IMR-90 (cell line): ENCODE measurements around the gene IQSEC1. TPM values are rescaled to one million over a fixed set of nuclear protein-coding genes. Genes with fewer than 3 reads are reported as not detected.
A peak's percentile ranks its signal among the peaks of the same experiment; 100 is the strongest.

ENCODE experiments used
- ATAC-seq: fragments of 200-7000 bp; cut with Tn5 transposase; 2 replicates; pipeline ENCODE4 v1.9.1; 2020; ENCODE audit warnings: low read depth, mild to moderate bottlenecking, moderate library complexity
- BruUV-seq: library from RNA; stranded (reverse); fragments of 400-500 nt; replicated peaks from 2 replicates; lab custom pipeline; 2021; lab: Mats Ljungman, UMichigan
- CTCF ChIA-PET: fragments of 300-600 bp; formaldehyde crosslinking; extraction: SDS; loops from one replicate; lab custom pipeline; 2021; ENCODE audit warnings: antibody characterized with exemption; lab: Yijun Ruan, JAX
- POLR2A ChIA-PET: fragments of 300-600 bp; sonication (Branson Sonifier 250); formaldehyde crosslinking; loops from one replicate; lab custom pipeline; 2022; ENCODE audit warnings: antibody characterized with exemption; ENCODE audit not compliant: unreplicated experiment; lab: Charles Lee
- DNase-seq: peaks from one replicate; pipeline ENCODE4 v3.0.0; 2013
- H2AFZ ChIP-seq: replicated peaks from 2 replicates; pipeline ENCODE3; 2013; ENCODE audit warnings: low read length, mild to moderate bottlenecking; ENCODE audit not compliant: poor library complexity
- H2AK5ac ChIP-seq: 2 replicates; pipeline ENCODE4 v1.6.1; 2013; ENCODE audit warnings: low read depth, low read length, inconsistent platforms
- H2AK9ac ChIP-seq: replicated peaks from 2 replicates; pipeline ENCODE3; 2013; ENCODE audit warnings: mild to moderate bottlenecking, low read depth, low read length, moderate library complexity; ENCODE audit not compliant: poor library complexity
- H2BK120ac ChIP-seq: 2 replicates; pipeline ENCODE4 v1.6.1; 2013; ENCODE audit warnings: low read depth, low read length, inconsistent platforms
- H2BK15ac ChIP-seq: 3 replicates; pipeline ENCODE4 v1.6.1; 2013; ENCODE audit warnings: low read depth, low read length, inconsistent platforms
- H2BK20ac ChIP-seq: 2 replicates; pipeline ENCODE4 v1.6.1; 2013; ENCODE audit warnings: low read depth, mild to moderate bottlenecking, inconsistent platforms, low read length, moderate library complexity
- H2BK5ac ChIP-seq: 2 replicates; pipeline ENCODE4 v1.6.1; 2013; ENCODE audit warnings: mild to moderate bottlenecking, low read depth, low read length, inconsistent platforms; ENCODE audit not compliant: poor library complexity, severe bottlenecking
- H3K14ac ChIP-seq: replicated peaks from 2 replicates; pipeline ENCODE4 v1.6.1; 2013; ENCODE audit warnings: low read depth, low read length, inconsistent platforms
- H3K18ac ChIP-seq: 2 replicates; pipeline ENCODE4 v1.6.1; 2013; ENCODE audit warnings: low read depth, low read length, control low read depth
- H3K23ac ChIP-seq: 2 replicates; pipeline ENCODE4 v1.6.1; 2013; ENCODE audit warnings: low read depth, low read length, inconsistent platforms
- H3K27ac ChIP-seq: 2 replicates; pipeline ENCODE4 v1.5.1; 2013; ENCODE audit warnings: mild to moderate bottlenecking, control low read depth, low read length; ENCODE audit not compliant: insufficient read depth
- H3K27me3 ChIP-seq: 2 replicates; pipeline ENCODE4 v1.6.1; 2013; ENCODE audit warnings: low read length; ENCODE audit not compliant: control insufficient read depth, insufficient read depth
- H3K36me3 ChIP-seq: 2 replicates; pipeline ENCODE4 v1.6.1; 2013; ENCODE audit warnings: low read length, mixed read lengths; ENCODE audit not compliant: control insufficient read depth, insufficient read depth
- H3K4ac ChIP-seq: 2 replicates; pipeline ENCODE4 v1.6.1; 2013; ENCODE audit warnings: low read depth, low read length, inconsistent platforms
- H3K4me1 ChIP-seq: 2 replicates; pipeline ENCODE4 v1.6.1; 2013; ENCODE audit warnings: low read length, mixed read lengths; ENCODE audit not compliant: control insufficient read depth, insufficient read depth
- H3K4me2 ChIP-seq: 2 replicates; pipeline ENCODE4 v1.6.1; 2013; ENCODE audit warnings: low read depth, mild to moderate bottlenecking, control low read depth, low read length, moderate library complexity
- H3K4me3 ChIP-seq: 2 replicates; pipeline ENCODE4 v1.5.1; 2013; ENCODE audit warnings: low read depth, mild to moderate bottlenecking, control low read depth, low read length, moderate library complexity; ENCODE audit not compliant: insufficient read depth
- H3K56ac ChIP-seq: 2 replicates; pipeline ENCODE4 v1.6.1; 2013; ENCODE audit warnings: low read length, inconsistent platforms; ENCODE audit not compliant: insufficient read depth; ENCODE audit errors: extremely low read depth
- H3K79me1 ChIP-seq, 2 experiments: 2 replicates each; pipeline ENCODE4 v1.6.1; 2013; ENCODE audit warnings: low read length in 2 of 2, inconsistent platforms in 1 of 2, low read depth in 1 of 2
- H3K9ac ChIP-seq: 2 replicates; pipeline ENCODE4 v1.6.1; 2013; ENCODE audit warnings: low read depth, low read length, control low read depth
- H3K9me1 ChIP-seq: 2 replicates; pipeline ENCODE4 v1.6.1; 2013; ENCODE audit warnings: low read length, inconsistent platforms; ENCODE audit not compliant: insufficient read depth
- H3K9me3 ChIP-seq: 2 replicates; pipeline ENCODE4 v1.6.1; 2013; ENCODE audit warnings: low read length; ENCODE audit not compliant: control insufficient read depth, insufficient read depth
- H4K20me1 ChIP-seq: 2 replicates; pipeline ENCODE4 v1.6.1; 2013; ENCODE audit warnings: low read length, inconsistent platforms; ENCODE audit not compliant: insufficient read depth
- H4K5ac ChIP-seq: 2 replicates; pipeline ENCODE4 v1.6.1; 2013; ENCODE audit warnings: mild to moderate bottlenecking, low read depth, low read length, control low read depth
- H4K8ac ChIP-seq, 2 experiments: 2 replicates each; pipeline ENCODE4 v1.6.1; 2013; ENCODE audit warnings: low read depth in 2 of 2, low read length in 2 of 2, control low read depth in 1 of 2, inconsistent platforms in 1 of 2
- H4K91ac ChIP-seq: 2 replicates; pipeline ENCODE4 v1.6.1; 2013; ENCODE audit warnings: low read depth, low read length, inconsistent platforms; ENCODE audit not compliant: insufficient read depth
- CTCF ChIP-seq: conservative IDR thresholded peaks from 2 replicates; pipeline ENCODE4 v1.5.1; 2012; ENCODE audit warnings: mild to moderate bottlenecking, low read depth, low read length, improper control_type of control experiment
- MAFK ChIP-seq: IDR thresholded peaks from 2 replicates; pipeline ENCODE4 v1.6.1; 2012; ENCODE audit warnings: low read depth, low read length, improper control_type of control experiment
- NFE2L2 ChIP-seq: fragments of 150-350 bp; IDR thresholded peaks from 2 replicates; pipeline ENCODE4 v1.6.1; 2016; ENCODE audit warnings: low read depth, mild to moderate bottlenecking, low read length
- RCOR1 ChIP-seq: IDR thresholded peaks from 2 replicates; pipeline ENCODE4 v1.6.1; 2012; ENCODE audit warnings: mild to moderate bottlenecking, low read length, improper control_type of control experiment; ENCODE audit not compliant: insufficient replicate concordance
- WGBS, 2 experiments: methylation state at CpG; one replicate each; pipeline versions ENCODE4 v1.1.5 to v1.1.7; 2013; ENCODE audit warnings: missing lambda C conversion rate in 2 of 2; ENCODE audit not compliant: insufficient read length in 1 of 2; ENCODE audit errors: extremely low coverage in 2 of 2; 5-methylcytosine and 5-hydroxymethylcytosine counted together
- dilution Hi-C: fragments of 300-500 bp; cut with HindIII; formaldehyde crosslinking; loops from one replicate; pipeline ENCODE4 v1.14.3; 2018; ENCODE audit warnings: low sequenced_read_pairs; ENCODE audit not compliant: unreplicated experiment
- in situ Hi-C: fragments of 300-500 bp; cut with MboI; formaldehyde crosslinking; loops from 3 replicates; pipeline ENCODE4 v1.14.3; 2019; ENCODE audit warnings: low sequenced_read_pairs, inconsistent platforms, mixed read lengths
- intact Hi-C: fragments of 100-400 bp; cut with micrococcal nuclease; formaldehyde crosslinking; loops from 2 replicates; pipeline ENCODE4 v1.10.0; 2022
- polyA plus RNA-seq, 3 experiments: library from polyadenylated mRNA; depleted of rRNA; stranded (reverse); fragments of >200 nt; gene quantifications; 2 replicates each; pipeline ENCODE4 v1.2.3, GENCODE V29; 2012; ENCODE audit warnings: low replicate concordance in 1 of 3
- total RNA-seq: library from RNA; depleted of rRNA; stranded (reverse); fragments of >200 nt; gene quantifications from 2 replicates; pipeline ENCODE4 v1.2.3, GENCODE V29; 2012

Gene IQSEC1
- total and polyA plus RNA-seq, 2 of the 4 experiments (the other 2 are of a cell fraction), result 5.9 to 11.9 TPM

GRCh38 chr3:13019243-13020095 is 53.8 kb downstream of the IQSEC1 start:
- DNase-seq (peak; percentile 76), ATAC-seq (peak; percentile 69)
- Histone ChIP-seq H4K5ac (peak overlapping the region; percentile 35; the same call in 1 of the 2 replicates), H3K9me1 (no peaks in the 10 kb centered on the region; the same call in 1 of the 2 replicates), H3K4ac (no peak overlapping the region; the same call in 1 of the 2 replicates), H3K27ac (no peak overlapping the region), H4K20me1 (no peaks in the 10 kb centered on the region), H3K4me2 (peak overlapping the region; percentile 6), H2AK9ac (peak overlapping the region; percentile 4), H3K18ac (peak overlapping the region; percentile 45; the same call in 1 of the 2 replicates), H2BK120ac (peak overlapping the region; percentile 59), H3K4me1 (peaks cover 32% of the 10 kb centered on the region), H2AK5ac (0 out of 2 replicates have a peak overlapping the region, but pooled peaks have one; percentile 16), H4K91ac (no peak overlapping the region), H4K8ac (0 out of 4 replicates have a peak overlapping the region, but pooled peaks of 1 of the 2 experiments have one; percentile 19), H3K14ac (no peak overlapping the region), H2BK20ac (peak overlapping the region; percentile 13; the same call in 1 of the 2 replicates), H3K9ac (no peak overlapping the region), H3K9me3 (no peaks in the 10 kb centered on the region), H2BK15ac (no peak overlapping the region), H3K23ac (no peak overlapping the region), H2BK5ac (no peak overlapping the region), H3K36me3 (no peaks in the 10 kb centered on the region), H2AFZ (peak overlapping the region; percentile 77), H3K56ac (no peak overlapping the region), H3K79me1 (no peaks in the 10 kb centered on the region), H3K4me3 (no peak overlapping the region), H3K27me3 (no peaks in the 10 kb centered on the region)
- in situ Hi-C loops (no loop called here), dilution Hi-C loops (no loop called here), intact Hi-C loops (loop anchor here (2.0 kb wide), 1 partner anchor 23 kb away; no protein-coding TSS in a partner anchor)
- TF ChIP-seq MAFK (peak; percentile 95), NFE2L2 (peak; percentile 34; the same call in 1 of the 2 replicates), CTCF (no peak), RCOR1 (no peak)
- ChIA-PET CTCF (no interaction called here), POLR2A (interaction anchor here (0.6 kb wide), 1 partner anchor 593 kb away, joined by 7 read pairs; no protein-coding TSS in a partner anchor)
- 40% methylated on average over 21 of the region's 30 CpGs; no CpG with 5 or more reads in 1 of the 2 experiments for WGBS, 2 experiments
- no TSS peak for BruUV-seq
